SK-N-SH treated with all-trans-retinoic acid at 6 μM for 48 hours (cell line): ENCODE measurements around the gene CCNJL.

Source experiments
- ATAC-seq: fragments of 200-7000 bp; cut with Tn5 transposase; 3 replicates; pipeline ENCODE4 v1.9.1; 2020; ENCODE audit warnings: mild to moderate bottlenecking, moderate library complexity
- ARNTL ChIP-seq: fragments of 450-650 bp; formaldehyde crosslinking; IDR thresholded peaks from 2 replicates; pipeline ENCODE4 v1.5.0; 2020; ENCODE audit warnings: low read depth, mild to moderate bottlenecking, moderate library complexity, borderline replicate concordance
- BACH2 ChIP-seq: fragments of 250-450 bp; sonication (Bioruptor Pico); IDR thresholded peaks from 2 replicates; pipeline ENCODE4 v1.9.0; 2021; ENCODE audit warnings: mild to moderate bottlenecking, borderline replicate concordance
- ESRRG ChIP-seq: fragments of 250-450 bp; sonication (Bioruptor Pico); IDR thresholded peaks from 2 replicates; pipeline ENCODE4 v1.6.1; 2021; ENCODE audit warnings: mild to moderate bottlenecking
- GLIS3 ChIP-seq: fragments of 250-450 bp; sonication (Bioruptor Pico); IDR thresholded peaks from 2 replicates; pipeline ENCODE4 v1.5.0; 2020; ENCODE audit warnings: mild to moderate bottlenecking, moderate library complexity
- ISL1 ChIP-seq: fragments of 250-450 bp; sonication (Bioruptor Pico); IDR thresholded peaks from 2 replicates; pipeline ENCODE4 v2.1.2; 2022; ENCODE audit warnings: mild to moderate bottlenecking, moderate library complexity
- OSR1 ChIP-seq: fragments of 250-450 bp; sonication (Bioruptor Pico); IDR thresholded peaks from 2 replicates; pipeline ENCODE4 v1.8.0; 2022; ENCODE audit warnings: moderate library complexity, mild to moderate bottlenecking, inconsistent platforms
- PPARA ChIP-seq: fragments of 250-450 bp; sonication (Bioruptor Pico); IDR thresholded peaks from 2 replicates; pipeline ENCODE4 v1.5.0; 2020; ENCODE audit warnings: mild to moderate bottlenecking, borderline replicate concordance
- RARB ChIP-seq: fragments of 250-450 bp; sonication (Bioruptor Pico); IDR thresholded peaks from 2 replicates; pipeline ENCODE4 v1.8.0; 2021; ENCODE audit warnings: mild to moderate bottlenecking, moderate library complexity
- SNAI2 ChIP-seq: fragments of 250-450 bp; sonication (Bioruptor Pico); IDR thresholded peaks from 2 replicates; pipeline ENCODE4 v1.5.0; 2020; ENCODE audit warnings: mild to moderate bottlenecking, moderate library complexity
- TCF4 ChIP-seq: fragments of 250-450 bp; sonication (Bioruptor Pico); IDR thresholded peaks from 2 replicates; pipeline ENCODE4 v1.8.0; 2021; ENCODE audit warnings: mild to moderate bottlenecking, moderate library complexity, borderline replicate concordance
- TOX ChIP-seq: fragments of 250-450 bp; sonication (Bioruptor Pico); IDR thresholded peaks from 2 replicates; pipeline ENCODE4 v1.8.0; 2021; ENCODE audit warnings: mild to moderate bottlenecking, moderate library complexity, borderline replicate concordance
- ZFP3 ChIP-seq: fragments of 250-450 bp; sonication (Bioruptor Pico); IDR thresholded peaks from 2 replicates; pipeline ENCODE4 v1.5.0; 2020; ENCODE audit warnings: mild to moderate bottlenecking, moderate library complexity
- ZFP30 ChIP-seq: fragments of 450-650 bp; formaldehyde crosslinking; IDR thresholded peaks from 2 replicates; pipeline ENCODE4 v1.5.0; 2022; ENCODE audit warnings: mild to moderate bottlenecking, moderate library complexity
- TF ChIP-seq, protein P1 (sequence below): fragments of 250-450 bp; sonication (Bioruptor Pico); IDR thresholded peaks from 2 replicates; pipeline ENCODE4 v1.5.0; 2020; ENCODE audit warnings: mild to moderate bottlenecking, moderate library complexity
- TF ChIP-seq, protein P2 (sequence below): fragments of 250-450 bp; sonication (Bioruptor Pico); IDR thresholded peaks from 2 replicates; pipeline ENCODE4 v1.8.0; 2021; ENCODE audit warnings: low read depth, mild to moderate bottlenecking, moderate library complexity, borderline replicate concordance
- TF ChIP-seq, protein P3 (sequence below): fragments of 250-450 bp; sonication (Bioruptor Pico); IDR thresholded peaks from 2 replicates; pipeline ENCODE4 v1.8.0; 2020; ENCODE audit warnings: mild to moderate bottlenecking, moderate library complexity, borderline replicate concordance
- TF ChIP-seq, protein P4 (sequence below): fragments of 250-450 bp; sonication (Bioruptor Pico); IDR thresholded peaks from 2 replicates; pipeline ENCODE4 v1.5.1; 2021; ENCODE audit warnings: mild to moderate bottlenecking, moderate library complexity

CCNJL gene

DNA sequence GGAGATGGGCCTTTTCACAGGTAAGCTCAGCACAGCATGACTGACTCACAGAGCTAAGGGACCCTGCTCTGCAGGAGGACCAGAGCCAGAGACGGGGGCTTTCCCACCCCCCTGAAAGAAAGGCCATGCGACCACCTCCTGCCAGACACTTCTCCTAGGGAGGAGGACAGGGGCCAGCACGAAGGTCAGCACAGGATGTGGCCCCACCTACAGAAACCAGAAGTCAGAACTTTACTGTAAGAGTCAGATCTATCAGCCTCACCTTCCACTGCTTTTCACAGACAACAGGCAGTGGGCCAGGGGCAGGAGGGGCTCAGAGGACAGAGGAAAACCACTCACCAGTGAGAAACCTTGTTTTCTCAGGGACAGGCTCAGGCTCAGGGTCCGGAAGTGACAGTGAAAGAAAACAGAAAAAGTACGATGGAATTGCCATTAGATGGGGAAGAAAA, 37.9 kb downstream of the CCNJL start (continued):
- TF ChIP-seq, protein P1, sequence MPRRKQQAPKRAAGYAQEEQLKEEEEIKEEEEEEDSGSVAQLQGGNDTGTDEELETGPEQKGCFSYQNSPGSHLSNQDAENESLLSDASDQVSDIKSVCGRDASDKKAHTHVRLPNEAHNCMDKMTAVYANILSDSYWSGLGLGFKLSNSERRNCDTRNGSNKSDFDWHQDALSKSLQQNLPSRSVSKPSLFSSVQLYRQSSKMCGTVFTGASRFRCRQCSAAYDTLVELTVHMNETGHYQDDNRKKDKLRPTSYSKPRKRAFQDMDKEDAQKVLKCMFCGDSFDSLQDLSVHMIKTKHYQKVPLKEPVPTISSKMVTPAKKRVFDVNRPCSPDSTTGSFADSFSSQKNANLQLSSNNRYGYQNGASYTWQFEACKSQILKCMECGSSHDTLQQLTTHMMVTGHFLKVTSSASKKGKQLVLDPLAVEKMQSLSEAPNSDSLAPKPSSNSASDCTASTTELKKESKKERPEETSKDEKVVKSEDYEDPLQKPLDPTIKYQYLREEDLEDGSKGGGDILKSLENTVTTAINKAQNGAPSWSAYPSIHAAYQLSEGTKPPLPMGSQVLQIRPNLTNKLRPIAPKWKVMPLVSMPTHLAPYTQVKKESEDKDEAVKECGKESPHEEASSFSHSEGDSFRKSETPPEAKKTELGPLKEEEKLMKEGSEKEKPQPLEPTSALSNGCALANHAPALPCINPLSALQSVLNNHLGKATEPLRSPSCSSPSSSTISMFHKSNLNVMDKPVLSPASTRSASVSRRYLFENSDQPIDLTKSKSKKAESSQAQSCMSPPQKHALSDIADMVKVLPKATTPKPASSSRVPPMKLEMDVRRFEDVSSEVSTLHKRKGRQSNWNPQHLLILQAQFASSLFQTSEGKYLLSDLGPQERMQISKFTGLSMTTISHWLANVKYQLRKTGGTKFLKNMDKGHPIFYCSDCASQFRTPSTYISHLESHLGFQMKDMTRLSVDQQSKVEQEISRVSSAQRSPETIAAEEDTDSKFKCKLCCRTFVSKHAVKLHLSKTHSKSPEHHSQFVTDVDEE, result no peak
- TF ChIP-seq ZFP3 (CRISPR knock-in tag), result no peak
- TF ChIP-seq, protein P2, sequence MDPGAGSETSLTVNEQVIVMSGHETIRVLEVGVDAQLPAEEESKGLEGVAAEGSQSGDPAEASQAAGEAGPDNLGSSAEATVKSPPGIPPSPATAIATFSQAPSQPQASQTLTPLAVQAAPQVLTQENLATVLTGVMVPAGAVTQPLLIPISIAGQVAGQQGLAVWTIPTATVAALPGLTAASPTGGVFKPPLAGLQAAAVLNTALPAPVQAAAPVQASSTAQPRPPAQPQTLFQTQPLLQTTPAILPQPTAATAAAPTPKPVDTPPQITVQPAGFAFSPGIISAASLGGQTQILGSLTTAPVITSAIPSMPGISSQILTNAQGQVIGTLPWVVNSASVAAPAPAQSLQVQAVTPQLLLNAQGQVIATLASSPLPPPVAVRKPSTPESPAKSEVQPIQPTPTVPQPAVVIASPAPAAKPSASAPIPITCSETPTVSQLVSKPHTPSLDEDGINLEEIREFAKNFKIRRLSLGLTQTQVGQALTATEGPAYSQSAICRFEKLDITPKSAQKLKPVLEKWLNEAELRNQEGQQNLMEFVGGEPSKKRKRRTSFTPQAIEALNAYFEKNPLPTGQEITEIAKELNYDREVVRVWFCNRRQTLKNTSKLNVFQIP (CRISPR knock-in tag), result no peak
- TF ChIP-seq TCF4 (CRISPR knock-in tag), result no peak
- no peak for TF ChIP-seq GLIS3

DNA sequence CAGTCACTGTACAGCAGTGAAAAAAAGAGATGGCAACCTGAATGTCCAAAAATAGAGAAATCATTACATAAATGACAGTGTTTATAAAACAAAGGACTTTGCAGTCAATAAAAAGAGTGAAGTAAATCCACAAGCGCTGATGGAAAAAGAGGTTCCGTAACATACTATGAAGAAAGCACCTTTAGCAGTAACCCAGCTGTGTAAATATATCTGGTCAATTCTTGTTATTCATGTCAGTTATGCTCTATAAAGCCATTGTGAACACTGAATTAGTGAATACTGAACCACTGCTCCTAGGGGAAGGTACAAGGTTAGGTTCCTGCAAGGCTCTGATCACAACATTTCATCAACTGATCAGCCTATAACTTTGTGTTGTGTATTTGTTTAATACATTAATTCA, 39.5 kb downstream of the CCNJL start:
- TF ChIP-seq ARNTL (no peak), OSR1 (CRISPR knock-in tag) (no peak), ZFP3 (CRISPR knock-in tag) (no peak)
- ATAC-seq, result no peak

DNA sequence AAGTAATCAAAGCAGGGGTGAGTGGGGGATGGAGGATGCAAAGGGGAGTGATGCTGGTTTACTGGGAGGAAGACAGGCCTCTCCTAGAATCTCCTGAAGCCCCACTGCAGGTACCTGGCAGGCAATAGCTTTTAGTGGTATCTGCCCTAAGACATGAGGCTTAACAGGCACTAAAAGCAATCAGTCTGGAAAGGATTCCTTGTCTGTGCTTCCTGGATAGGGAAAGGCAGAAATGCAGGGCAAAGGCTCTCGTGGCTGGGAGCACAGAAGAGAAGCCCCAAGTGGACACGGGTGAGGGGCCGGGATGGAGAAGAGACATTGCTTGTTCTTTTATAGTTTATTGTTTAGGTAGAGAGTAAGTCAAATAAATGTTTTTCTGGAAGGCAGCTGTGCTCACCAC, 40.1 kb downstream of the CCNJL start:
- no peak for ATAC-seq
- no peak for TF ChIP-seq GLIS3
- TF ChIP-seq ESRRG (CRISPR knock-in tag), result no peak
- no peak for TF ChIP-seq ISL1 (CRISPR knock-in tag)
- TF ChIP-seq, protein P2 (CRISPR knock-in tag), result no peak
- TF ChIP-seq, protein P1, result no peak
- TF ChIP-seq SNAI2 (CRISPR knock-in tag), result no peak
- TF ChIP-seq PPARA (CRISPR knock-in tag), result no peak
- no peak for TF ChIP-seq OSR1 (CRISPR knock-in tag)
- TF ChIP-seq BACH2, result no peak
- no peak for TF ChIP-seq ARNTL
- TF ChIP-seq TOX (CRISPR knock-in tag), result no peak
- no peak for TF ChIP-seq ZFP3 (CRISPR knock-in tag)
- TF ChIP-seq, protein P3, sequence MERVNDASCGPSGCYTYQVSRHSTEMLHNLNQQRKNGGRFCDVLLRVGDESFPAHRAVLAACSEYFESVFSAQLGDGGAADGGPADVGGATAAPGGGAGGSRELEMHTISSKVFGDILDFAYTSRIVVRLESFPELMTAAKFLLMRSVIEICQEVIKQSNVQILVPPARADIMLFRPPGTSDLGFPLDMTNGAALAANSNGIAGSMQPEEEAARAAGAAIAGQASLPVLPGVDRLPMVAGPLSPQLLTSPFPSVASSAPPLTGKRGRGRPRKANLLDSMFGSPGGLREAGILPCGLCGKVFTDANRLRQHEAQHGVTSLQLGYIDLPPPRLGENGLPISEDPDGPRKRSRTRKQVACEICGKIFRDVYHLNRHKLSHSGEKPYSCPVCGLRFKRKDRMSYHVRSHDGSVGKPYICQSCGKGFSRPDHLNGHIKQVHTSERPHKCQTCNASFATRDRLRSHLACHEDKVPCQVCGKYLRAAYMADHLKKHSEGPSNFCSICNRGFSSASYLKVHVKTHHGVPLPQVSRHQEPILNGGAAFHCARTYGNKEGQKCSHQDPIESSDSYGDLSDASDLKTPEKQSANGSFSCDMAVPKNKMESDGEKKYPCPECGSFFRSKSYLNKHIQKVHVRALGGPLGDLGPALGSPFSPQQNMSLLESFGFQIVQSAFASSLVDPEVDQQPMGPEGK (CRISPR knock-in tag), result no peak
- no peak for TF ChIP-seq RARB
- TF ChIP-seq, protein P4, sequence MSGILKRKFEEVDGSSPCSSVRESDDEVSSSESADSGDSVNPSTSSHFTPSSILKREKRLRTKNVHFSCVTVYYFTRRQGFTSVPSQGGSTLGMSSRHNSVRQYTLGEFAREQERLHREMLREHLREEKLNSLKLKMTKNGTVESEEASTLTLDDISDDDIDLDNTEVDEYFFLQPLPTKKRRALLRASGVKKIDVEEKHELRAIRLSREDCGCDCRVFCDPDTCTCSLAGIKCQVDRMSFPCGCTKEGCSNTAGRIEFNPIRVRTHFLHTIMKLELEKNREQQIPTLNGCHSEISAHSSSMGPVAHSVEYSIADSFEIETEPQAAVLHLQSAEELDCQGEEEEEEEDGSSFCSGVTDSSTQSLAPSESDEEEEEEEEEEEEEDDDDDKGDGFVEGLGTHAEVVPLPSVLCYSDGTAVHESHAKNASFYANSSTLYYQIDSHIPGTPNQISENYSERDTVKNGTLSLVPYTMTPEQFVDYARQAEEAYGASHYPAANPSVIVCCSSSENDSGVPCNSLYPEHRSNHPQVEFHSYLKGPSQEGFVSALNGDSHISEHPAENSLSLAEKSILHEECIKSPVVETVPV (CRISPR knock-in tag), result no peak
- TF ChIP-seq TCF4 (CRISPR knock-in tag), result no peak
- TF ChIP-seq ZFP30 (CRISPR knock-in tag), result no peak
